Activated T-cell treated with anti-CD3 and anti-CD28 coated beads for 4 hours (primary cell): ENCODE measurements around the gene POM121C.
"Not testable (repeated sequence)": the region's sequence is repeated elsewhere in the genome, so short reads cannot be mapped to it uniquely, and the experiment has no call there.

Experiments
- DNase-seq: peaks from one replicate; pipeline ENCODE4 v3.0.0-alpha.2; 2020

The POM121C gene

DNA sequence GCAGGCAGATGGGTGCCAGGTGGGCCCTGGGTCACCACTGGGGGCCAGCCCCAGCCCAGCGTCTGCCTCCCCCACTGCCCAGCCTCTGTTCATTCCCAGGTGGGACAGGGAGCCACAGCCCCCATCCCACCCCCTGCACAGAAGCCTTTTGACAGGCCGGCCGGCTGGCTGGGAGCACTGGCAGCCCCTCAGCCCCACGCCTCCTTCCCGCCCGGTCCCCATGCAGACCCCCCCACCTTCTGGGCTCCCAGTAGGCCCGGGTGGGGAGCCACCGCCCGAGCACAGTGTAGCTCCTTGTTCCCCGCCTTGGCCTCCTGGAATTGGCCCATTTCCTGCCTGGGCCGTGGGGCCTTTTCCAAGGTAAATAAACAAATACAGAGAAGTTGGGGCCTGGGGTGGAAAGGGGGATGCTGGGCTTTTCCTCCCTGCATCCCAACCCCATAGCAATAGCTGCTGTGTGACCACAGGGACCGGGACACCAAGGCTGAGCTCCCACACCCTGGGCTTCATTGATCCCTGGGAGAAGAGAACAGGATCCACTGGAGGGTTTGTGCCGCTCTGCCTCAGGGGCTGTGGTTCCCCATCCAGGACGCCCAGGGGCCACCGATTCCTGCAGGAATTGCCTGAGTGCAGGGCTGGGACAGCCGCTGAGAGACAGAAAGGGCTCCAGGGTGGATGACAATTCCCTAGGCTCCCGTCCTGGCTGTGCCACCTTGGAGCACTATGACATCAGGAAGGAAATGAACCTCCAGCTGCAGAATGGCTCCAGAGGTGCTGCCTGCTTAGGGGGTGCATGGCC is 111.4 kb downstream of the POM121C start:
- DNase-seq, result not testable (repeated sequence)

- not testable (repeated sequence) for DNase-seq
Measured at GRCh38 chr7:75374144-75374518, 112.0 kb downstream of the POM121C start.

GRCh38 chr7:75367313-75367712 is 118.8 kb downstream of the POM121C start:
- DNase-seq, result not testable (repeated sequence)
